Ammon's horn (tissue), 1 donor: Measurements from ENCODE around the gene HFE.
"Not testable (repeated sequence)": the region's sequence is repeated elsewhere in the genome, so short reads cannot be mapped to it uniquely, and the experiment has no call there.

Experiments
- DNase-seq: peaks from one replicate; pipeline ENCODE4 v3.0.0-alpha.2; 2016; ENCODE audit warnings: low spot score

The HFE gene

DNA sequence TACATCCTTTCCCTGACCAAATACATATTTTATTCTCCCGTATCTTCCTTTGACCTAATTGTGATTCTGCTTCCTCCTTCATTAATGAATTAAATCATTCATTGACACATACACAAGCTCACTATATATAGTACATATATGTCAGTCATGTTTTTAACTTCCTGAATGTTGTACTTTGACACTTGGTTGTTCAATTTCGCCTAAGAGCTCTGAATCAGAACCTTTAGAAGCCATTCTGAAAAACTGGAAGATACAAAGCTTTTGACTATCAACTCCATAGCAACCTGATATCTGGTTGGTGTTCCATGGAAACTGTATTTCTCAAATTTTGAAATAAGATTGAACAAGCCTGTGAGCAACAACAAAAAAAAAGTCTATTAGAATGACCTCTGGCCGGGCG is 27.3 kb upstream of the HFE start:
- DNase-seq: no peak

GRCh38 chr6:26064619-26065257 is 22.5 kb upstream of the HFE start:
- peak; percentile 38 for DNase-seq

DNA sequence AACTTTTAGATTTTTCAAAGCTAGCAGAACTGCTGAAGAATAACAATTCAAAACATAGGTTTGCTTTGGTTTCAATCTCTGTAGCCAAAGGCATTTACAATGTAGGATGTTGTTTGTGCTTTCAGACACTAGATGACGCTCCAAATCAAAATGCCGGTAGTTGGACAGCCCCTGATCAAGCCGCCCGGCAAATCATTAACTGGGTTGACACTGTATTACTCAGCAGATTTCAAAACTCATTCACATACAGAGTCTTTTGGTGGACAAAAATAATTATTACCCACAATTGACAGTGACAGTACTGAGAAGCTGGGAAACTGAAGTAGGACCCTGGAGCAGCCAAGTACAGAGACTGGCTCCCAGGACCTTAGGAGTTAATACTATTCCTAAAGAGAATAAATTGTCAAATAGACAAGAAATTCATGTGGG is 21.3 kb upstream of the HFE start:
- DNase-seq: peak; percentile 83

- DNase-seq: no peak
Observed at GRCh38 chr6:26067367-26067766, 19.9 kb upstream of the HFE start.

- no peak for DNase-seq
Observed at GRCh38 chr6:26068036-26068435, 19.2 kb upstream of the HFE start.

DNA sequence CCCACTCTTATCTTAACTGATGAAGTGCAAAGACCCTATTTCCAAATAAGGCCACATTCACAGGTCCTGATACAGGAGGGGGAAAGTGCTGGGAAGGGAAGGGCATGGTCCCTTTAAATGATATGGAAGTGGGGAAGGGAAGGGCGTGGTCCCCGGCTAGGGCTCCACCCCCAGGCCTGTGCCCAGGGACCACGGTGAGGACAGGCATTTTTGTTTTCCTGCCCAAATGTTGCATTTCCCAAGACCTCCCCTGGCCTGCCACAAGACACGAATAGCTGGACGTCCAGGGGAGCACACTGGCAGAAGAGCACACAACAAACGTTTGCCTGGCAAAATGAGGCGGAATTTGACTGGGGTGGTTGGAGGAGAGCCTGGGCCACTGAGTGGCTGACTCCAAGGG is 16.1 kb upstream of the HFE start:
- DNase-seq: no peak

- DNase-seq: no peak
Observed at GRCh38 chr6:26075063-26075717, 12.0 kb upstream of the HFE start.

- DNase-seq: not testable (repeated sequence)
Observed at GRCh38 chr6:26078066-26078465, 9.2 kb upstream of the HFE start.

DNA sequence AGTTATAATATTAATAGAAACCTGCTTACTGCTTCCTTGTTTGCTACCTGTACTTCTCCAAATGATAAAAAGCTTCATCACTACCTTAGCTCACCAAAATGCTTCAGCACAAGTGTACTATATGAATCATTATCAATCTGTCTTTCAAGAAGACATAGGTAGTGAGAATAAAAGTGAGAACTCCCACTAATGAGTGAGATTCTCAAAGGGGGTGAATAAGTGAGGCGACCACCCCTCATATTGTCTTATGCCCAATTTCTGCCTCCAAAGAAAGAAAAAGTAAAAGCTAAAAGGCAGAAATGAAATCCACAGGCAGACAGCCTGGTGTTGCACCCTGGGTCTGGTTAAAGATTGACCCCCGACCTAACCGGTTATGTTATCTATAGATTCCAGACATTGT is 6.1 kb upstream of the HFE start:
- not testable (repeated sequence) for DNase-seq

DNA sequence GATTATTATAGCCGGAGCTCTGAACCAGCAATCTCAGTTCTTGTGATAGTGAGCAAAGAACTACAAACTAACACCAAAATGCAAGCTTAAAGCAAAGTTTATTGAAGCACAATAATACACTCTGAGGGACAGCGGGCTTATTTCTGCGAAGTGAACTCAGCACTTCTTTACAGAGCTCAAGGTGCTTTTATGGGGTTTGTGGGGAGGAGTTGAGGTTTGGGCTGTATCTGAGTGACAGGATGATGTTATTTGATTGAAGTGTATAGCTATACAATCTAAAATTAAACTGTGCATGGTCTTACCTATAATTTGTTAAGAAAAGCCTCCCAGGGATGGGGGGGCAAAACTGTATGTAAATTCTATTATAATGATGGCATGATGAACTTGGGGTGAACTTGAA is 1.0 kb upstream of the HFE start:
- DNase-seq: no peak

GRCh38 chr6:26088344-26088743 is 1.1 kb downstream of the HFE start:
- DNase-seq: no peak

DNA sequence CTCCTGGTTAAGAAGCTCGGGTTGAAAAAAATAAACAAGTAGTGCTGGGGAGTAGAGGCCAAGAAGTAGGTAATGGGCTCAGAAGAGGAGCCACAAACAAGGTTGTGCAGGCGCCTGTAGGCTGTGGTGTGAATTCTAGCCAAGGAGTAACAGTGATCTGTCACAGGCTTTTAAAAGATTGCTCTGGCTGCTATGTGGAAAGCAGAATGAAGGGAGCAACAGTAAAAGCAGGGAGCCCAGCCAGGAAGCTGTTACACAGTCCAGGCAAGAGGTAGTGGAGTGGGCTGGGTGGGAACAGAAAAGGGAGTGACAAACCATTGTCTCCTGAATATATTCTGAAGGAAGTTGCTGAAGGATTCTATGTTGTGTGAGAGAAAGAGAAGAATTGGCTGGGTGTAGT is 2.0 kb downstream of the HFE start:
- no peak for DNase-seq

DNA sequence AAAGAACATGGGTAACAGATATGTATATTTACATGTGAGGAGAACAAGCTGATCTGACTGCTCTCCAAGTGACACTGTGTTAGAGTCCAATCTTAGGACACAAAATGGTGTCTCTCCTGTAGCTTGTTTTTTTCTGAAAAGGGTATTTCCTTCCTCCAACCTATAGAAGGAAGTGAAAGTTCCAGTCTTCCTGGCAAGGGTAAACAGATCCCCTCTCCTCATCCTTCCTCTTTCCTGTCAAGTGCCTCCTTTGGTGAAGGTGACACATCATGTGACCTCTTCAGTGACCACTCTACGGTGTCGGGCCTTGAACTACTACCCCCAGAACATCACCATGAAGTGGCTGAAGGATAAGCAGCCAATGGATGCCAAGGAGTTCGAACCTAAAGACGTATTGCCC is 5.2 kb downstream of the HFE start:
- DNase-seq: no peak

- DNase-seq: no peak
Observed at GRCh38 chr6:26094036-26094435, 6.8 kb downstream of the HFE start.

GRCh38 chr6:26097268-26097875 is 10.1 kb downstream of the HFE start:
- DNase-seq: peak; percentile 84

GRCh38 chr6:26103141-26103769 is 16.0 kb downstream of the HFE start:
- no peak for DNase-seq

- DNase-seq: peak; percentile 94
Observed at GRCh38 chr6:26103770-26104456, 16.7 kb downstream of the HFE start.

DNA sequence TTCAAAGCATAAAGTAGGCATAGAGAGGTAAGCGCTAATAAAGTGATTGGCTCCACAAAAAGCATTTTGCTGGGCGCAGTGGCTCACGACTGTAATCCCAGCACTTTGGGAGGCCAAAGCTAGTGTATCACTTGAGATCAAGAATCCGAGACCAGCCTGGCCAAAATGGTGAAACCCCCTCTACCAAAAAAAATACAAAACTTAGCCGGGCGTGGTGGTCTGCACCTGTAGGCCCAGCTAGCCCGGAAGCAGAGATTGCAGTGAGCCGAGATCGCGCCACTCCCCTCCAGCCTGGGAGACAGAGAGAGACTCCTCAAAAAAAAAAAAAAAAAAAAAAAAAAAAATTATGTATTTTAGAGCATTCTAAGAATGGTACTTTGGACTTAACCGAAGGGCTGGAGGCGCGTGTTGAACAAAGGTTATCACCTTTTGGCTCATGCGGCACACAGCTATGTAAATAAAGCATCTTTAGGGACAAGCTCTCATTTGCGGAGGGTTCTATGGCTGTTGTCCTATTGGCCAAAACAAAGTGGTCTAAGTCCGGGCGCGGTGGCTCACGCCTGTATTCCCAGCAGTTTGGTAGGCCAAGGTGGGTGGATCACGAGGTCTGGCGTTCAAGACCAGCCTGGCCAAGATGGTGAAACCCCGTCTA is 17.4 kb downstream of the HFE start:
- DNase-seq: no peak

- no peak for DNase-seq
Observed at GRCh38 chr6:26105109-26105730, 18.0 kb downstream of the HFE start.

GRCh38 chr6:26105842-26106241 is 18.6 kb downstream of the HFE start:
- no peak for DNase-seq

DNA sequence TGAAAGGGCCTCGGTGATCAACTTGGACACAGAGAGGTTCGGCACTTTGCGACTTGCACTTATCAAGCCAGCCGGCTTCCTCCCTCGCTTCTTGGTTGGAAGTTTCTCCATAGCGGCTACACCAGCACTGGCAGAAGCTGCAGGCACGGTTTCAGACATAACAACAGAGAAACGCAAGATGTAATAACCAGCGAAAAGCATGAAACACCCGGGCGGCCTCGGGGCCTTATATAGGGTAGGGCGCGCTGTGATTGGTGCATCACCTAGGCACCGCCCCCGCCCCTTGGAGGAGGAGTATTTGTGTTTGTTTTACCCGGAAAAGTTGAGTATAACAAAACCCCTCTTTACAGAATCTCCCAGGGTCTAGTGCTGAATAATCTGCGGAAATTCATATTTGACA is 20.7 kb downstream of the HFE start:
- no peak for DNase-seq

- DNase-seq: no peak
Observed at GRCh38 chr6:26109772-26110171, 22.5 kb downstream of the HFE start.
